Prostate gland (tissue), 2 donors: ENCODE measurements around the gene THEM5.

Experiments
- CTCF ChIP-seq, 4 experiments: fragments of 200-600 bp in 2 of 4; fragments of 450-650 bp in 2 of 4; sonication (generic) in 2 of 4; IDR thresholded peaks; 1 replicate in 3 of 4; 2 replicates in 1 of 4; pipeline ENCODE4 v1.5.1; 2016 to 2019; ENCODE audit warnings: antibody characterized with exemption in 4 of 4, mild to moderate bottlenecking in 2 of 4, moderate library complexity in 2 of 4
- POLR2A ChIP-seq: fragments of 450-650 bp; IDR thresholded peaks from one replicate; pipeline ENCODE4 v1.6.1; 2016; ENCODE audit warnings: antibody characterized with exemption, mild to moderate bottlenecking
- POLR2AphosphoS5 ChIP-seq: sonication (generic); formaldehyde crosslinking; IDR thresholded peaks from one replicate; pipeline ENCODE4 v1.6.1; 2017; ENCODE audit warnings: antibody characterized with exemption

GRCh38 chr1:151852733-151853132, 779 bp downstream of the THEM5 start:
- TF ChIP-seq POLR2AphosphoS5 (no peak), CTCF (IDR thresholded peaks at IDR 0.05) (no peak), POLR2A (no peak)
